ENCODE data around the gene GRK6. TPM values are rescaled to one million over a fixed set of nuclear protein-coding genes. Genes with fewer than 3 reads are reported as not detected.

GRK6 gene
- 13.7 and 17.3 TPM in 2 replicates for total RNA-seq

DNA sequence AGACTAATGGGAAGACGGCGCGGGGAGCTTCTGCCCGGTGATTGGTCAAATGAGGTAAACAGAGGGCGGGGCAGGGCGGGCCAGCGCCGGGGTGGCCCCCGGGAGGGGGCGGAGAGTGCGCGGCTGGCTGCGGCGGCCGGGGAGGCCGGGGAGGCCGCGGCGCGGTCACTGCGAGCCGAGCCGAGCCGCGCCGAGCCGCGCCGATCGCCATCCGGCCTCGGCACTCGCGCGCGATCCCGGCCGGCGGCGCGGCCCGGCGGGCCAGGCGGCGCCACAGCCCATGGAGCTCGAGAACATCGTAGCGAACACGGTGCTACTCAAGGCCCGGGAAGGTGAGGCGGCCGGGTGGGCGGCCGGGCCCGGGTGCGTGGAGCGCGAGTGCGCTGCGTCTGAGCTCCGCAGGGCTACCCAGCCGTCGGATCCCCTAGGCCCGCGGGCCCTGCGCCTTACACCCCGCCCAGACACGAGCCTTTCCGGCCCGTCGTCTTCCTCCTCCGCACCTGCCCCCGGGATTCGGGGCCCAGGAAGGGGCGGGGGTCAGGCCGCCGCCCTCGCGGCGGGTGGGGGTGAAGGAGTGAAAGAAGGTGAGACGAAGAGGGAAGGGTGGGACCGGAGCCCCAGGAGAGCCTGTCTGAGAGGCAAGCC, at the start of gene GRK6:
TSS of gene GRK6 (plus strand) at position 111 of the 645 bp plus-strand sequence. CDS start at position 281, 170 bp downstream.

DNA sequence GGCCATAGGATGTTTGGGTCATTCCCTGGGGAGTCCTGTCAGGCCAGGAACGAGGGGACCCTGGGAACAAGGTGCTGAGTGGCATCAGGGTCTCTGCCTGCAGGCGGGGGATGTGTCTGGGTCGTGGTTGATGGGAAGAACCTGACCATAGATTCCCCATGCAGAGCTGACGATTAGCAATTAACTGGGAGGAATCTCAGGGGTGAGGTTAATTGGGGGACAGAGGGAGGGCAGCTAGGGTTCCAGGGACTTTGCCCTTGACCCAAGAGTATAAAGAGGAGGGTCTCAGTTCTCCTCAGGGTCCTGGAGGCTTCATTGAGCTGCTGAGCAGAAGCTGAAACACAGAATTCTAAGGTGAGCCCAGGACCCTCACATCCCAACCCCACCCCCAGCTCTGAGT, 42.3 kb upstream of the GRK6 start, which contains the start of gene SLC34A1:
TSS of gene SLC34A1 (plus strand) at position 301 of the 400 bp plus-strand sequence. CDS start 1,308 bp downstream, outside the sequence.

DNA sequence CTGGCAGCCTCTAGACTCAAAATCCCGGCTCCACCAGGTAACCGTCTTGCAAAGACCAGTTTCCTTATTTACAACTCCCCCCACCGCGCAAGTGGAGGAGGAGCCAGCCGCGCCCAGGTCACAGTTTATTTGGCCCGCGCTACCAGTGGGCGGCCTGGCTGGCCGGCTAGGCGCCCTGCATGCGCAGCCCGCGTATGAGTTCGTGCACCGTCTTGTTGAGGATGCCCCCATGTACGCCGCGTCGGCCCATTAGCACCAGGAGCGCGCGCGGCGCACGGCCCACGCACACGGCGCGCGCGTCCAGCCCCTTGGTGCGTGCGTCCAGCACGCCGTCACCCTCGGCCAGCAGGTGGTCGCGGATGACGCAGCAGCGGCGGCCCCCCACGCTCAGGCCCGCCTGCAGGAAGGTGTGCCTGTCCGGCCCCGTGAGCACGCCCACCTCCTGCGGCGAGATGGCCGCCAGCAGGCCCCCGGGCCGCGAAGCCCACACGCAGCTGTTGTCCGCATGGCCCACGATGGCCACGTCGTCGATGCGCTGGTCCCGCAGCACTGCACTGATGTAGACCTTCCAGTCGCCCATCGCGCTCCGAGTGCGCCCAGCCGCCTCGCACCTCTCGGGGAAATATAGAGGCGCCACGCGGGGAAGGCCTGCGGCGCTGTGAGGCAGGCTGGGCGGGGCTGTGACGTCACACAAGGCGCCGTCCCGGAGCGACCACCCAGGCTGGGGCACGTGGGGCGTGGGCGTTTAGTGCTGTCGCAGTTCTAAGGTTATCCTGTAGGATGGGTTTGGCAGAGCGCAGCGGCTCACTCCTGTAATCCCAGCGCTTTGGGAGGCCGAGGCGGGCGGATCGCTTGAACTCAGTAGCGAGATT, 26.2 kb upstream of the GRK6 start, which contains the start of gene PFN3:
TSS of gene PFN3 (minus strand) at position 665 of the 872 bp plus-strand sequence. CDS start at position 580, 85 bp downstream.

DNA sequence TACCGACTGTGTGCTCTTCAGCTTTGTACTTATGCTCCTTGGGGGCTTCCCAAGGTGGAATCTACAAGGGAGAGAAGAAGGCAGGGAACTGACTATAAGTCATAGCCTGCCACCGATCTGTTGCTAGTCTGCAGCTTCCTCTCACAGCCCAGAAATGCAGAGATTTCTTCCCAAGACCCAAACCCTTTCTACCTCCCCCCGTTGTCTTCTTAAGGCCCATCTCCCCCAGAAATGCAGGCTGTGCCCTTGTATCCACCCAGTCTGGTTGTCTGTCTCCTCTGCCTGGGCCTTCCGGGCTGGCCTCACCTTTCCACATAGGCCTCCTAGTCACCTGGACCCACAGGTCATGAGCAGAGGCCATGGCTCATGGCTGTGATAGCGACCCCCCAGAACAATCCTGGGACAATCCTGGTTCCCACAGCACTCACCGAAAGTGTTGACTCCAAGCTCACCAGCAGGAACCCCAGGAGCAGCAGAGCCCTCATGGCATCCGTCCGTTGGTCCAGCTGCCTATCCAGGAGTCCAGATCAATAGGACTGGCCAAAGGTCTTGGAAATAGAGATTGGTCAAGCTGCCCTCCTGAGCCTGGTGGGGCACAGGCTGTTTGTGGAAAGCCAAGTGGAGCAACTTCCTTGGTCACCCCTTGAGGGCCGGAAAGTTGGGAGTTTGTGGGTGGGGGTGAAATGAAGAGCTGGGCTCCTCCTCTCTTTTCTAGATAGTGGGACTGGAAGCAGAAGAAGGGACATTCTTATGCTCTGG, 17.3 kb upstream of the GRK6 start, which contains the start of gene F12:
TSS of gene F12 (minus strand) at position 522 of the 759 bp plus-strand sequence. CDS start at position 485, 37 bp downstream.

DNA sequence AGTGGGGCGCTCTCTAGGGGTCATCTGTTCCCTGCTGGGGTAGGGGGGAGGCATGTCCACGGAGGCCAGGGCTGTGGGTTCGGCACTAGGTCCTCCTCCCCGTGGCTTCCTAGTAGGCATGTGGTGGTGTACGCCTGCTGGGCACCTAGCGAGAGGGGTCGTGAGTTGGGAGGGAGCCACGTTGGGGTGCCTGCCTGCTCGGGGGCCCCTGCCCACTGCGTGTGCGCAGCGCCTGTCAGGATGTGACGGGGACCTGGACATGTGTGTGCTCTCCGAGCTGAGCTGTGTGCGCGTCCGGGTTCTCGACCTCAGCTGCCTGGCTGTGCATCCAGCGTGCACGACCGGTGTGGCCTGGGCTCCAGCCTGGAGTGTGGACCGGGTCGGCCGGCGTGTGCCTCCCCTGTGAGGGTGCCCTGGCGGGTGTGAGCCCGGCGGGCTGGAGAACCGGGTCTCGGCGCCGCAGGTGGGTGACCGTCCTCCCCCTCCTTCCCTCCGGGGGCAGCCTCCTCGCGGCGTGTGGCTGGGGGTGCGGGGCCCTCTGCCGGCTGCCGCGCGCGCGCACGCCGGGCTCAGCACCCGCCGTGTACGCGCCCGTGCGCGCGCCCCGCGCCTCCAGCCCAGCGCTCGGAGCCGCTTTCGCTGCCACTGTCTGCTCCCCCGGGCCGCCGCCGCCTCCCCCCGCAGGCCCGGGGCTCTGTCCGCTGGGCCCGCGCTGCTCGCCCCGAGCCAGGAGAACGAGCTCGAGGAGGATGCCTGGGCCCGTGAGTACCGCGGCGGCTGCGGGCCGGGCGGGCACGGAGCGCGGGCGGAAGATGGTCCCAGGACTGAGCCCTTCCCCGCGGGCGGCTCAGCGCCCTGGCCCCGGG, 20.0 kb downstream of the GRK6 start, which contains the start of gene PRR7:
TSS of gene PRR7 (plus strand) at position 615 of the 866 bp plus-strand sequence. CDS start 8,254 bp downstream, outside the sequence.

DNA sequence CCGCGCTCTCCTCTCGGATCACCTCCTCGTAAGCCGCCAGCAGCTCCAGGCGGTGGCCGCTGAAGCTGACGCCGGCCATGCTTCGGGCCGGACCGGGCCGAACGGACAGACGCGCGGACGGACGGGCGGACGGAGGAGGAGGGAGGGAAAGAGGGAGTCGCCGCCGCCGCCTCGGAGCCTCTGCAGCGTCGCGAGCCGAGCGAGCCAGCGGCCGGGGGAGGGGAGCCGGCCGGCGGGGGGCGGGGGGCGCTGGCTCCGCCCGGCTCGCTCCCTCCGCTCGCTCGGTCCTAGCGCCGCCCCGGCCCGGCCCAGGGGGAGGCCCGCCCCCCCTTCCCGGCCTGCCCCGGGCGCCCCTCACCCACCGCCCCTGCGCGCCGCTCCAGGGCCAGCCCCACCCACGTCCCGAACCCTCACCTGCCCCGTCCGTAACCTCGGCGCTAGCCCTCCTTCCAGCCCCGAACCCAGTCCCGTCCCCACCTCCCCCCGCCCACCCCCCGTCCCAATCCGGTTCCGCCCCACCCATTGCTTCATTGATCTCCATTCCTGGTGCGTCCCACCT, 47.0 kb downstream of the GRK6 start, which contains the start of gene DBN1:
TSS of gene DBN1 (minus strand) at position 192 of the 559 bp plus-strand sequence. CDS start at position 79, 113 bp downstream.

Other genes starting within 250 kb of the GRK6 start
- 15.4 and 33.4 TPM in 2 replicates for gene RAB24, start 123.0 kb upstream of the GRK6 start, total RNA-seq
- 72.8 and 136 TPM in 2 replicates for gene PRELID1, start 122.9 kb upstream of the GRK6 start, total RNA-seq
- gene MXD3, start 114.8 kb upstream of the GRK6 start, total RNA-seq, result 3.0 and 30.5 TPM in 2 replicates
- gene LMAN2, start 75.0 kb upstream of the GRK6 start, total RNA-seq, result 418 and 537 TPM in 2 replicates
- 5.6 and 8.3 TPM in 2 replicates for gene RGS14, start 68.8 kb upstream of the GRK6 start, total RNA-seq
- not detected in 2 replicates for gene SLC34A1, start 42.2 kb upstream of the GRK6 start, total RNA-seq
- not detected in 2 replicates for gene PFN3, start 26.0 kb upstream of the GRK6 start, total RNA-seq
- 0.17 TPM in 1 of 2 replicates, not detected in the other for gene F12, start 17.1 kb upstream of the GRK6 start, total RNA-seq
- gene PRR7, start 20.1 kb downstream of the GRK6 start, total RNA-seq, result 2.9 and 12.4 TPM in 2 replicates
- gene DBN1, start 47.0 kb downstream of the GRK6 start, total RNA-seq, result 125 and 183 TPM in 2 replicates
- 79.7 and 108 TPM in 2 replicates for gene PDLIM7, start 70.9 kb downstream of the GRK6 start, total RNA-seq
- gene DOK3, start 83.2 kb downstream of the GRK6 start, total RNA-seq, result 1.8 and 2.0 TPM in 2 replicates
- gene DDX41, start 90.3 kb downstream of the GRK6 start, total RNA-seq, result 86.8 and 98.9 TPM in 2 replicates
- 25.7 and 41.7 TPM in 2 replicates for gene FAM193B, start 127.9 kb downstream of the GRK6 start, total RNA-seq
- gene TMED9, start 165.5 kb downstream of the GRK6 start, total RNA-seq, result 163 and 218 TPM in 2 replicates
- gene B4GALT7, start 173.5 kb downstream of the GRK6 start, total RNA-seq, result 33.0 and 52.1 TPM in 2 replicates